Breast epithelium (tissue), 3 donors: ENCODE measurements around the gene ADAMTS18.

Experiments
- CTCF ChIP-seq, 3 donors: fragments of 450-650 bp; IDR thresholded peaks; one replicate each; pipeline ENCODE4 v1.5.1; 2016 to 2017; ENCODE audit warnings: antibody characterized with exemption in 3 of 3, mild to moderate bottlenecking in 3 of 3, moderate library complexity in 3 of 3
- POLR2A ChIP-seq: fragments of 450-650 bp; IDR thresholded peaks from one replicate; pipeline ENCODE4 v1.6.1; 2016; ENCODE audit warnings: antibody characterized with exemption, mild to moderate bottlenecking, moderate library complexity

DNA sequence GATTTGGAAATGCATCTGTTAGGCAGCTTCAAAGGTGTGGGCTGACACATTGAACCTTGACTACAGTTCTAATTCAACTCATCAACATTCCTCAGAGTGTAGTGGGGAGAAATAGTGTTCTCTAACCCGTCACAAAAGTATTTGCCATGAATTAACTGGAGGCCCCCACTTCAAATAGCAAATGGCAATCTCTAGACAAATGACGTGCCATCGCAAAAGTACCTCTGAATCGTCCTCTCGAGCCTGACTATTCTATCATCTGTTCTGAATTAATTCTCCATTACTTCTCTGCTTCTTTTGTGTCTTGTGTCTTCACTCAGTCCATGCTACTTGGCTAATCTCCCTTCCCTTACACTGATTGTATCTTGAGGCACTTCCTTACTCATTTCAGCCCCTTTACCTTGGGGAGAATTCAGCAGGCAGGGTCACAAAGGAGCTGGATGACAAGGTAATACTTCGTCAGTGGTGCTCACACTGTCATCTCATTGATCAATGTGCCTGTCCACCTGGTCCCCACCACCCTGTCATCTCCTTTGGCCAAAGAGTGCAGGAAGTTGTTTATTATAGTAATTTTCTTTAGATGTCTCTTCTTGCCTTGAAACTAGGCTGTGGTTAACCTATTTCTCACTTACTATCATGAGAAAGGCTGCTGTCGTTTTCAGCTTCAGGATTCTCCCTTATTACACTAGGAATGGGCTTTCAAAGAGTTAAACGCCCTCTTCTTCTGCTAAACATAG, 127.2 kb downstream of the ADAMTS18 start:
- TF ChIP-seq POLR2A: no peak
- no peak for TF ChIP-seq CTCF (IDR thresholded peaks at IDR 0.05)
